ENCODE measurements around the gene TIMM21. TPM values are rescaled to one million over a fixed set of nuclear protein-coding genes. Genes with fewer than 3 reads are reported as not detected.

Gene TIMM21
- total RNA-seq, 1 experiment from 2014 or later: 15.6 TPM

DNA sequence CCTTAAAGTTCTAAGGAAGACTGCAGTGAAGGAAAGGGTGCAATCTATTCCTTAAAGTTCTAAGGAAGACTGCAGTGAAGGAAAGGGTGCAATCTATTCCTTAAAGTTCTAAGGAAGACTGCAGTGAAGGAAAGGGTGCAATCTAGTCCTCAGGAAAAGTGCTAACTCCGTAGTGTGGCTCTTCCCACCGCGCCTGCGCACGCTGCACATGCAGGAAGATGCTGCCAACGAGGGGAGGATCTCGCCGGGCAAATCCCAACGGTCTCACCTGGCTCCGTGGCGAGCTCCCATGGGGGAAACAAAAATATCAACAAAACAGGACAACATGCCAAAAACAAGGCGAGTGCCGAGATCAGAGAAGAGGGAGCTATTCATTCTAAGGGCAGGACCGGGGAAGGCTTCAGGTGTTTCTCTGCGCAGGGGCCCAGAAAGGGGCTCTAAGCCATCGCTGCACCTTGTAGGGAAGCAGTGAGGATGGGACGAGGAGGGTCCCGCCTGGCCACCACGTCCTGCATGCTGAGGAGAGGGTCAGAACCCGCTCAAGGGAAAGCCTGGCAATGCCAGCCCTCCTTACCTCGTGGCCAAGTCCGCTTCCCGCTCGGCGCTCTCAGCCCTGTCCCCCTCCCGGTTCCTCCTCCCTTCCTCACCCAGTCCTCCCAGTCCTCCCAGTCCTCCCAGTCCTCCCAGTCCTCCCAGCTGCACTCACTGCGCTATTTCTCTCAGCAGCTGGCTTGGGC, 24.5 kb downstream of the TIMM21 start:
- intact Hi-C loops (cut with micrococcal nuclease; ENCODE audit: unreplicated experiment): loop anchor here (1.0 kb wide), 1 partner anchor 23 kb away; no protein-coding TSS in a partner anchor
- H3K9me3 ChIP-seq: no peaks in the 10 kb centered on the region
- H3K36me3 ChIP-seq (ENCODE audit: control insufficient read depth, insufficient read depth, low read length): no peaks in the 10 kb centered on the region
- TF ChIP-seq, protein P1, sequence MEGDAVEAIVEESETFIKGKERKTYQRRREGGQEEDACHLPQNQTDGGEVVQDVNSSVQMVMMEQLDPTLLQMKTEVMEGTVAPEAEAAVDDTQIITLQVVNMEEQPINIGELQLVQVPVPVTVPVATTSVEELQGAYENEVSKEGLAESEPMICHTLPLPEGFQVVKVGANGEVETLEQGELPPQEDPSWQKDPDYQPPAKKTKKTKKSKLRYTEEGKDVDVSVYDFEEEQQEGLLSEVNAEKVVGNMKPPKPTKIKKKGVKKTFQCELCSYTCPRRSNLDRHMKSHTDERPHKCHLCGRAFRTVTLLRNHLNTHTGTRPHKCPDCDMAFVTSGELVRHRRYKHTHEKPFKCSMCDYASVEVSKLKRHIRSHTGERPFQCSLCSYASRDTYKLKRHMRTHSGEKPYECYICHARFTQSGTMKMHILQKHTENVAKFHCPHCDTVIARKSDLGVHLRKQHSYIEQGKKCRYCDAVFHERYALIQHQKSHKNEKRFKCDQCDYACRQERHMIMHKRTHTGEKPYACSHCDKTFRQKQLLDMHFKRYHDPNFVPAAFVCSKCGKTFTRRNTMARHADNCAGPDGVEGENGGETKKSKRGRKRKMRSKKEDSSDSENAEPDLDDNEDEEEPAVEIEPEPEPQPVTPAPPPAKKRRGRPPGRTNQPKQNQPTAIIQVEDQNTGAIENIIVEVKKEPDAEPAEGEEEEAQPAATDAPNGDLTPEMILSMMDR (IDR thresholded peaks at IDR 0.05; ENCODE audit: insufficient read depth in 1 of 2, low read depth in 1 of 2, low read length in 1 of 2, severe bottlenecking in 1 of 2, unreplicated experiment in 1 of 2): no peak
- Mint-ChIP-seq H3K4me1 (ENCODE audit: low read depth, unreplicated experiment) (peaks cover 10% of the 10 kb centered on the region), H3K9me3 (ENCODE audit: unreplicated experiment) (no peaks in the 10 kb centered on the region), H3K27me3 (ENCODE audit: insufficient read depth, unreplicated experiment) (peaks cover 4% of the 10 kb centered on the region), H3K36me3 (ENCODE audit: insufficient read depth, unreplicated experiment) (no peaks in the 10 kb centered on the region), H3K4me3 (ENCODE audit: unreplicated experiment) (peak overlapping the region; percentile 75), H3K27ac (ENCODE audit: unreplicated experiment) (no peak overlapping the region)
- H3K4me3 ChIP-seq (ENCODE audit: low read depth, low read length): peak overlapping the region; percentile 12; the same call in 1 of the 2 replicates
- H3K4me1 ChIP-seq: no peaks in the 10 kb centered on the region
- peak in 1 of 2 experiments; percentile 9 for DNase-seq
- BruUV-seq (replicated peaks): no TSS peak
- no peaks in the 10 kb centered on the region for H3K27me3 ChIP-seq (replicated peaks; ENCODE audit: control insufficient read depth, insufficient read depth, low read length)
- ChIA-PET POLR2A (no interaction called here), CTCF (no interaction called here)

DNA sequence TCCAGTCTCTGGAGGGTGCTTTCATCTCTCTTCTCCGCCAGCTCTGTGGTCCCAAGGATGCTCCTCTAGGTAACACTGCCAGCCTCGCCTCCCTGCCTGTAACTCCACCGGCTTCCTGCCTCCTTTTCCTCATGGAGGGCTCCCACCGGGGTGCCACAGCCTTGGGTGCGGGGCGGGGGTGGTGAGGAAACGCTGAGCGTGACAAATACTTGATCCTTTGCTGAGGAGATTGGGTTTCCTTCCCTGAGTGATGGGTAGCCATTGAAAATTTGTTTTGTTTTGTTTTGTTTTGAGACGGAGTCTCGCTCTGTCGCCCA, 25.1 kb downstream of the TIMM21 start:
- POLR2A ChIA-PET: no interaction called here

DNA sequence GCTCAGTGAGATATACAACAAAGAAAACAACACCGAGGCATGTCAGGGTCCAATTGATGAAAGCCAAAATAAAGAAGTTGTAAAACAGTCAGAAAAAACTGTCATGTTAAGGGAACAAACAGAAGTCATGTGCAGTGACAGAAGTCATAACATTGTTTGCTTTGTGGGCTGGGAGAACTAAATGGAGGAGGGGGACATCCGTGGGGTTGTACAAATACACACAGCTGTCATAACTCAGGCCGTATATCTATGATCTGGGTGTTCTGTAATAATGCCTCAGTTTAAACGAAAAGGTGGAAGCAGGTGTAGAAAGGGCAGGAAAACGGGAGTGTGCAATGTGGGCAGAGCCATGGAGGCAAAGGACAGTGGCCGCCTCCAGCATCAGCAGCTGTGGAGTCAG, 27.3 kb downstream of the TIMM21 start:
- TF ChIP-seq, protein P1 (IDR thresholded peaks at IDR 0.05; ENCODE audit: insufficient read depth in 1 of 2, low read depth in 1 of 2, low read length in 1 of 2, severe bottlenecking in 1 of 2, unreplicated experiment in 1 of 2): no peak
- no peaks in the 10 kb centered on the region for H3K27me3 ChIP-seq (replicated peaks; ENCODE audit: control insufficient read depth, insufficient read depth, low read length)
- no peaks in the 10 kb centered on the region for H3K4me1 ChIP-seq
- DNase-seq: no peak
- POLR2A ChIA-PET: no interaction called here
- H3K4me3 Mint-ChIP-seq (ENCODE audit: unreplicated experiment): no peak overlapping the region
- CTCF ChIA-PET: no interaction called here
- H3K27me3 Mint-ChIP-seq (ENCODE audit: insufficient read depth, unreplicated experiment): peaks cover 2% of the 10 kb centered on the region
- H3K4me3 ChIP-seq (ENCODE audit: low read depth, low read length): no peak overlapping the region
- intact Hi-C loops (cut with micrococcal nuclease; ENCODE audit: unreplicated experiment): no loop called here
- no peaks in the 10 kb centered on the region for H3K36me3 Mint-ChIP-seq (ENCODE audit: insufficient read depth, unreplicated experiment)
- peaks cover 10% of the 10 kb centered on the region for H3K4me1 Mint-ChIP-seq (ENCODE audit: low read depth, unreplicated experiment)
- no peaks in the 10 kb centered on the region for H3K9me3 Mint-ChIP-seq (ENCODE audit: unreplicated experiment)
- no peak overlapping the region for H3K27ac Mint-ChIP-seq (ENCODE audit: unreplicated experiment)
- H3K36me3 ChIP-seq (ENCODE audit: control insufficient read depth, insufficient read depth, low read length): no peaks in the 10 kb centered on the region
- no TSS peak for BruUV-seq (replicated peaks)
- no peaks in the 10 kb centered on the region for H3K9me3 ChIP-seq

More for the DNA sequence above, 25.1 kb downstream of the TIMM21 start:
- H3K9me3 ChIP-seq: no peaks in the 10 kb centered on the region
- no peak overlapping the region for H3K4me3 ChIP-seq (ENCODE audit: low read depth, low read length)
- Mint-ChIP-seq H3K27me3 (ENCODE audit: insufficient read depth, unreplicated experiment) (peaks cover 4% of the 10 kb centered on the region), H3K4me1 (ENCODE audit: low read depth, unreplicated experiment) (peaks cover 10% of the 10 kb centered on the region), H3K27ac (ENCODE audit: unreplicated experiment) (no peak overlapping the region), H3K4me3 (ENCODE audit: unreplicated experiment) (peak overlapping the region; percentile 75), H3K9me3 (ENCODE audit: unreplicated experiment) (no peaks in the 10 kb centered on the region), H3K36me3 (ENCODE audit: insufficient read depth, unreplicated experiment) (no peaks in the 10 kb centered on the region)
- CTCF ChIA-PET: no interaction called here
- intact Hi-C loops (cut with micrococcal nuclease; ENCODE audit: unreplicated experiment): no loop called here
- no peak for DNase-seq
- H3K4me1 ChIP-seq: no peaks in the 10 kb centered on the region
- no peaks in the 10 kb centered on the region for H3K27me3 ChIP-seq (replicated peaks; ENCODE audit: control insufficient read depth, insufficient read depth, low read length)
- no peaks in the 10 kb centered on the region for H3K36me3 ChIP-seq (ENCODE audit: control insufficient read depth, insufficient read depth, low read length)
- no TSS peak for BruUV-seq (replicated peaks)
- TF ChIP-seq, protein P1 (IDR thresholded peaks at IDR 0.05; ENCODE audit: insufficient read depth in 1 of 2, low read depth in 1 of 2, low read length in 1 of 2, severe bottlenecking in 1 of 2, unreplicated experiment in 1 of 2): no peak

All from Caco-2 (cell line).